ENCODE results near the gene NBR1.
A peak's percentile ranks its signal among the peaks of the same experiment; 100 is the strongest.
"Not testable (repeated sequence)": the region's sequence is repeated elsewhere in the genome, so short reads cannot be mapped to it uniquely, and the experiment has no call there.

The NBR1 gene, protein sequence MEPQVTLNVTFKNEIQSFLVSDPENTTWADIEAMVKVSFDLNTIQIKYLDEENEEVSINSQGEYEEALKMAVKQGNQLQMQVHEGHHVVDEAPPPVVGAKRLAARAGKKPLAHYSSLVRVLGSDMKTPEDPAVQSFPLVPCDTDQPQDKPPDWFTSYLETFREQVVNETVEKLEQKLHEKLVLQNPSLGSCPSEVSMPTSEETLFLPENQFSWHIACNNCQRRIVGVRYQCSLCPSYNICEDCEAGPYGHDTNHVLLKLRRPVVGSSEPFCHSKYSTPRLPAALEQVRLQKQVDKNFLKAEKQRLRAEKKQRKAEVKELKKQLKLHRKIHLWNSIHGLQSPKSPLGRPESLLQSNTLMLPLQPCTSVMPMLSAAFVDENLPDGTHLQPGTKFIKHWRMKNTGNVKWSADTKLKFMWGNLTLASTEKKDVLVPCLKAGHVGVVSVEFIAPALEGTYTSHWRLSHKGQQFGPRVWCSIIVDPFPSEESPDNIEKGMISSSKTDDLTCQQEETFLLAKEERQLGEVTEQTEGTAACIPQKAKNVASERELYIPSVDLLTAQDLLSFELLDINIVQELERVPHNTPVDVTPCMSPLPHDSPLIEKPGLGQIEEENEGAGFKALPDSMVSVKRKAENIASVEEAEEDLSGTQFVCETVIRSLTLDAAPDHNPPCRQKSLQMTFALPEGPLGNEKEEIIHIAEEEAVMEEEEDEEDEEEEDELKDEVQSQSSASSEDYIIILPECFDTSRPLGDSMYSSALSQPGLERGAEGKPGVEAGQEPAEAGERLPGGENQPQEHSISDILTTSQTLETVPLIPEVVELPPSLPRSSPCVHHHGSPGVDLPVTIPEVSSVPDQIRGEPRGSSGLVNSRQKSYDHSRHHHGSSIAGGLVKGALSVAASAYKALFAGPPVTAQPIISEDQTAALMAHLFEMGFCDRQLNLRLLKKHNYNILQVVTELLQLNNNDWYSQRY

DNA sequence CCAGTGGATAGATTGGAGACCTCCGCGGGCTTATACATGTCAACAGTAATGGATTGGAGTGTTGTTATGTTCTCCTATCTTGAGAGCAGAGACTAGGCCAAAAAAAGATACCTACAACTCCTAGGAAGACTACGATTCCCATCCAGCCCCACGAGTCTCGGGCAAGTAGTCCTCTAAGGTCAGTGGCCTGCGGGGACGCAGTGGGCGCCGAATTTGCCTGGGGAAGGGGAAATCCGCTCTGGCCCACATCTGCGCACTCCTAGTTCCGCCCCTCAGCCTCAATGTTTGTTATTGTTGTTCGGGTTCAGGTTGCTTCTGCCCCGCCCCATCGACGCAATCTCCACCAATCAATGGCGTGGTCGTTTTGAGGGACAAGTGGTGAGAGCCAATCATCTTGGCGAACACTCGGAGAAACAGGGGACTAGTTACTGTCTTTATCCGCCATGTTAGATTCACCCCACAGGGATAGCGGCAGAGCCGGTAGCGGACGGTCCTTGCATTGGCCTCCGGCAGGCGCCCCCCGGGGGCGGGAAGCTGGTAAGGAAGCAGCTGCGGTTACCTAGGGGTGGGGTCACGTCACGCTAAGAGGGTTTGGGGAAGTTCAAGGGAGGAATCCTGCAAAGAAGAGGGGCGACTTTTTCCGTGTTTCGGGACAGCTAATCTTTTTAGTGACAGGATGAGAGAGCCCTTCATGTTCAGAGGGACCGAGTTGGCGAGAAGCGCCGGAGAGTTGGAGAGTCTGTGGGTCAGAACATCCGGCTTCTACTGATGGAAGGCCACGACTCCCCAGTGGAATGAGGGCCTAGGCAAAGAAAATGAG is at the start of gene NBR1:
NBR1 (plus strand) TSS at position 449 of the 820 bp plus-strand sequence. CDS start 4,586 bp downstream, outside the sequence.
- peak; percentile 97 for DNase-seq (ENCODE audit: low spot score)

GRCh38 chr17:43125133-43125966 is 45.7 kb upstream of the NBR1 start, which contains the start of gene BRCA1:
BRCA1 (minus strand) TSS chr17:43125364; CDS start chr17:43124096, 1,268 bp downstream.
- DNase-seq (ENCODE audit: low spot score), result peak; percentile 96

DNA sequence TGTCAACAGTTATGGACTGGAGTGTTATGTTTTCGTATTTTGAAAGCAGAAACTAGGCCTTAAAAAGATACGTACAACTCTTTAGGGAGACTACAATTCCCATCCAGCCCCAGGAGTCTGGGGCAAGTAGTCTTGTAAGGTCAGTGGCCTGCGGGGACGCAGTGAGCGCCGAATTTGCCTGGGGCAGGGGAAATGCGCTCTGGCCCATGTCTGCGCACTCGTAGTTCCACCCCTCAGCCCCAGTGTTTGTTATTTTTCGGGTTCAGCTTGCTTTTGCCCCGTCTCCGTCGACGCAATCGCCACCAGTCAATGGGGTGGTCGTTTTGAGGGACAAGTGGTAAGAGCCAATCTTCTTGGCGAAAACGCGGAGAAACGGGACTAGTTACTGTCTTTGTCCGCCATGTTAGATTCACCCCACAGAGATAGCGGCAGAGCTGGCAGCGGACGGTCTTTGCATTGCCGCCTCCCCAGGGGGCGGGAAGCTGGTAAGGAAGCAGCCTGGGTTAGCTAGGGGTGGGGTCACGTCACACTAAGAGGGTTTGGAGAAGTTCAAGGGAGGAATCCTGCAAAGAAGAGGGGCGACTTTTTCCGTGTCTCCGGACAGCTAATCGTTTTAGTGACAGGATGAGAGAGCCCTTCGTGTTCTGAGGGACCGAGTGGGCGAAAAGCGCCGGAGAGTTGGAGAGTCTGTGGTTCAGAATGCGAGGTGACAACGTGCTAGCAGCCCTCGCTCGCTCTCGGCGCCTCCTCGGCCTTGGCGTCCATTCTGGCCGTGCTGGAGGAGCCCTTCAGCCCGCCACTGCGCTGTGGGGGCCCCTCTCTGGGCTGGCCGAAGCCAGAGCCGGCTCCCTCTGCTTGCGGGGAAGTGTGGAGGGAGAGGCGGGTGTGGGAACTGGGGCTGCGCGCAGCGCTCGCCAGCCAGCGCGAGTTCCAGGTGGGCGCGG is 44.8 kb upstream of the NBR1 start:
- no peak for DNase-seq (ENCODE audit: low spot score)

DNA sequence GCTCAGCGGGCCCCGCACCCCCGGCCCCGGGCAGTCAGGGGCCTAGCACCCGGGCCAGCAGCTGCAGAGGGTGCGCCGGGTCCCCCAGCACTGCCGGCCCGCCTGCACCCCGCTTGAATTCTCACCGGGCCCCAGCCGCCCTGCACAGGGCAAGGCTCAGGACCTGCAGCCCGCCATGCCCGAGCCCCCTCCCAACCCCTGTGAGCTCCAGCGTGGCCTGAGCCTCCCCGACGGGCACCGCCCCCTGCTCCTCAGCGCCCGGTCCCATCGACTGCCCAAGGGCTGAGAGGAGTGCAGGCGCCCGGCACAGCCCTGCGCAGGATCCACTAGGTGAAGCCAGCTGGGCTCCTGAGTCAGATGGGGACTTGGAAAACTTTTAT is 44.1 kb upstream of the NBR1 start:
- DNase-seq (ENCODE audit: low spot score), result no peak

DNA sequence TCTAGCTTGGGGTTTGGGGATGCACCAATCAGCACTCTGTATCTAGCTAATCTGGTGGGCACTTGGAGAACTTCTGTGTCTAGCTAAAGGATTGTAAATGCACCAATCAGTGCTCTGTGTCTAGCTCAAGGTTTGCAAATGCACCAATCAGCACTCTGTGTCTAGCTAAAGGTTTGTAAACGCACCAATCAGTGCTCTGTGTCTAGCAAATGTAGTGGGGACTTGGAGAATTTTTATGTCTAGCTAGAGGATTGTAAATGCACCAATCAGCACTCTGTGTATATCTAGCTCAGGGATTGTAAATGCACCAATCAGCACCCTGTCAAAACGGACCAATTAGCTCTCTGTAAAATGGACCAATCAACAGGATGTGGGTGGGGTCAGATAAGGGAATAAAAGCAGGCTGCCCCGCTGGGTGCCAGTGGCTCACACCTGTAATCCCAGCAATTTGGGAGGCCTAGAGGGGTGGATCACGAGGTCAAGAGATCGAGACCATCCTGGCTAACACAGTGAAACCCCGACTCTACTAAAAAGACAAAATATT is 43.6 kb upstream of the NBR1 start:
- DNase-seq (ENCODE audit: low spot score), result not testable (repeated sequence)

DNA sequence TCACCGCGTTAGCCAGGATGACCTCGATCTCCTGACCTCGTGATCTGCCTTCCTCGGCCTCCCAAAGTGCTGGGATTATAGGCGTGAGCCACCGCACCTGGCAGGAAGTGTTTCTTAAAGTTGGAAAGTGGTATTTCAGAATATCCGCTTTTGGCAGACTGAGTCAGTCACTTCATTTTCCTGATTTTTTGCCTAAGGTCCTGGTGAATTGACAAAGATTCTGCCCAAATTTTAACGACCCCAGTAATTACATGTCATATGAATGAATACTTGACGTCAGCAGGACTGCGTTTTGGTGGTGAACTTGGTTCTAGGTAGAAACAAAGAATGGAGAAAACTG is 41.4 kb upstream of the NBR1 start:
- DNase-seq (ENCODE audit: low spot score), result no peak

DNA sequence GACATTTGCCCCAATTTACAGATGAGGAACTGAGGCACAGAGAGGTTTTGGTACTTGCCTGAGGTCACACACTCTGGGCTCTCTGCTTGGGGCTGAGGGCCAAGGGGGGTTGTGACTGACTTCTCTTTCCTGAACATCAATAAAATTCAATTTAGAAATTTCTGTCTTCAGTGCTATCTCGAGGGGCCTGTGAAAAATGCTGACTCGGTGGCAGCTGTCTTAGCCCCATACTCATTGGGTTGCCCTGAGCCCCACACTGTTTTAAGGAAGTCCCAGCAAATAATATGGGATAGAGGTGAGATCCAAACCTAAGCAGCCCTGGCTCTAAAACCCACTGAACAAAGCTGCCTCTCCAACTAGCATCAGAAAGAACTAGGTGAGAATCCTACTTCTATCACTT is 38.9 kb upstream of the NBR1 start:
- no peak for DNase-seq (ENCODE audit: low spot score)

- not testable (repeated sequence) for DNase-seq (ENCODE audit: low spot score)
These were observed 37.6 kb upstream of the NBR1 start for GRCh38 chr17:43133439-43133838.

DNA sequence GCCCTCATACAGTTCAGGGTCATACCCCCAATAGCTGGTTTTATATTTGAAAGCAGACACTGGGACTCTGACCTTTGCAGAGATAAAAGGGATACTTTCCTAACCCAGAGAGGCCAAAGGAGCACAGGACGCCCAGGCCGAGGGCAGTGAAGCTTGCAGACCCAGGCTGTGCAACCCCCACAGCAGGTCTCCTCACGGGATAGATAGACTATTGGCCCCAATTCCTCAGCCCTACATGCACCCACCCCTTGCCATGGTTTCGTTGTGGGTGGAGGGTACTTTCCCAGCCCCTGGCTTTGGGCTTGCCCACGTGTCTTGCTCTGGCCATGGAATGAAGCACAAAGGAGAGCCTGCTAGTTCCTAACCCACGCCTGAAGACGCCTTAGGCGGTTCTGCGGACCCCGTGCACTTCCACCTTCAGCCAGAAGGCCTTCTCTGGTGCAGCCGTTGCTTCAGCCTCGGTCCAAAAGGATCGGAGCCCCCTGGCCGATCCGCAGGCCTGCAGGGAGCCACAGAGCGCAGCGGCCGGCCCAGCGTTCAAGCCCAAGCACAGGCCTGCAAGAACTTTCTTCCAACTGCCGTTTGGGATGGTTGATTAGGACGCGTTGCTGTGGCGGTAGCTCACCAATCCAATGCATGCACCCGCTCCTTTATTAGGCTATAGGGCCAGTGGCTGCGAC is 36.1 kb upstream of the NBR1 start:
- DNase-seq (ENCODE audit: low spot score), result no peak

- no peak for DNase-seq (ENCODE audit: low spot score)
These were observed 35.6 kb upstream of the NBR1 start for GRCh38 chr17:43135454-43135819.

DNA sequence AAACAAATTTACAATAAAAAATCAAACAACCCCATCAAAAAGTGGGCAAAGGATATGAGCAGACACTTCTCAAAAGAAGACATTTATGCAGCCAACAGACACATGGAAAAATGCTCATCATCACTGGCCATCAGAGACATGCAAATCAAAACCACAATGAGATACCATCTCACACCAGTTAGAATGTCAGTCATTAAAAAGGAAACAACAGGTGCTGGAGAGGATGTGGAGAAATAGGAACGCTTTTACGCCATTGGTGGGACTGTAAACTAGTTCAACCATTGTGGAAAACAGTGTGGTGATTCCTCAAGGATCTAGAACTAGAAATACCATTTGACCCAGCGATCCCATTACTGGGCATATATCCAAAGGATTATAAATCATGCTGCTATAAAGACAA is 34.4 kb upstream of the NBR1 start:
- DNase-seq (ENCODE audit: low spot score), result not testable (repeated sequence)

GRCh38 chr17:43138531-43138930 is 32.5 kb upstream of the NBR1 start:
- DNase-seq (ENCODE audit: low spot score), result not testable (repeated sequence)

DNA sequence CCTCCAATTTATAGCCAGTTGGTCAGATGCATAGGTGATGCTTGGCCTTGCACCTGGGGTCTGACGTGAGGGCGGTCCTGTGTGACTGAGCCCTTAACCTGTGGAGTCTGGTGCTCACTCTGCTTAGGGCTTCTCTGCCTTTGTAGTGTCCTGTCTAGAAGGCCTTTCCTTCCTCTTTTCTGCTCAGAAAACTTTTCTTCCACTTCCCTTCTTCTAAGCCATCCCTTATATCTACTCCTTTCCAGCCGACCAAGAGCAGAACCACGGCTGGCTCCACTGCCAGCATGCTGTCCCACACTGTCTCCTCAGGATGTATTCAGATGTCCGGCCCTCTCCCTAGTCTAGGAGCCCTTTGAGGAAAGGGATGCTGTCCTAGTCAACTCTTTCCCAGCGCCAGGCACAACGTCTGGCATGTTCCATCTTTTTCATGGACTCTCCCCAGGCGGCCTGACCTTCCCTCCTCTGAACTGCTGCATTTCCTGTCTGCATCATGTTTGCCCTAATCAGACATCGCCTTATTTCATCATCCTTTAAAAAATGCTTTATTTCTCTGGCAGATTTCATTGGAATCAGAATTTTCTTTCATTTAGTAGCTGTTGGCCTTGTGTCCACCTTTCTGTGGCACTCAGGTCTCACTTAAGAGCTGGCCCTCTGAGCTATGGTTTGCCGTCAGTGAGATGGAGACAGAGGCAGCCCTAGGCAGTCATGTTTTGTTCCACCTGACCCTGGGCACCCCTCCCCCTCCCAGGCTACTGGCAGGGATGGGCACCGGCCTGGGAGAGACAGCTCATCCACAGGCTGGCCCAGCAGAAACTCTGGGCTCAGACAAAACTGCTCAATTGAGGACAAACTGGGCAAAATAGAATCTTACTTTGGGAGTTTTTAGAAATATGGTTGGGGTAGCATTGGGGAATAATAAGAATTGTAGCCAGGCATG is 30.4 kb upstream of the NBR1 start:
- no peak for DNase-seq (ENCODE audit: low spot score)

DNA sequence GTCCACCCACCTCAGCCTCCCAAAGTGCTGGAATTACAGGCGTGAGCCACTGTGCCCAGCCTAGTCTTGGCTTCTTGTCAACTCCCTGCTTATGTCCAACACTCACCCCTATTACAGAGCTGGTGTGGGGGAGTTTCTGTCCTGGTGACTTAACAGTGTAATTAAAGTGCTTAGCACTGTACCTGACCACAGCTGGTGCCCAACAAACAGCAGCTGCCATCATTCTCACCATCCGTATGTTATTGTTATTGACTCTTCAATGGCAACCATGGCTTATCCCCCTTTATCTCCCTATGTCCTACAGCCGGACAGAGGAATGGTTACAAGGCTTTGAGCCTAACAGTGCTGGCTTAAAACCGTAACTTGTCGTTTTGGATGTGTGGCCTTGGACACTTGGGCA is 28.9 kb upstream of the NBR1 start:
- DNase-seq (ENCODE audit: low spot score), result no peak

- no peak for DNase-seq (ENCODE audit: low spot score)
These were observed 27.8 kb upstream of the NBR1 start for GRCh38 chr17:43143201-43143600.

DNA sequence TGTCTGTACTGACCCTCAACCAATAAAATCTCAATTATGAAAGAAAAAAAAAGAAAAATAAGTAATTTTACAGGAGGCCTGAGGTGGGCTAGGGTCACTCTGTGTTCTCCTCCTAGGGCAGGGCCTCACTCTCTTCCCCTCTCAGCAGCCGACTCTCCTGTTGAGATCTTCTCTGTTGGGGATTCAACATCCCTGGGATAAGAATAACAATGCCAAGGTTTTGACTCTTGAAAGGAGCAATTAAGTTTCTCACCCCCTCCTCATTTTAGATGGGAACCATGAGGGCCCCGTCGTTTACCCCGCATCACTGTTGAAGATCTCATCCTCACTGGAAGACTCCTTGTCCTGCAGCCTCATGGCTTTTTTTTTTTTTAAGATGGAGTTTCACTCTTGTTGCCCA is 24.4 kb upstream of the NBR1 start:
- no peak for DNase-seq (ENCODE audit: low spot score)

- no peak for DNase-seq (ENCODE audit: low spot score)
These were observed 19.0 kb upstream of the NBR1 start for GRCh38 chr17:43151880-43152456.

All from CD4-positive, alpha-beta T cell treated with Interleukin-6 at 100 ng/mL for 8 hours (primary cell).